Measurements from ENCODE around the gene EZH2. TPM values are rescaled to one million over a fixed set of nuclear protein-coding genes. Genes with fewer than 3 reads are reported as not detected.

Gene EZH2
- total RNA-seq, 1 donor from 2014 or later, result 37.5 TPM

DNA sequence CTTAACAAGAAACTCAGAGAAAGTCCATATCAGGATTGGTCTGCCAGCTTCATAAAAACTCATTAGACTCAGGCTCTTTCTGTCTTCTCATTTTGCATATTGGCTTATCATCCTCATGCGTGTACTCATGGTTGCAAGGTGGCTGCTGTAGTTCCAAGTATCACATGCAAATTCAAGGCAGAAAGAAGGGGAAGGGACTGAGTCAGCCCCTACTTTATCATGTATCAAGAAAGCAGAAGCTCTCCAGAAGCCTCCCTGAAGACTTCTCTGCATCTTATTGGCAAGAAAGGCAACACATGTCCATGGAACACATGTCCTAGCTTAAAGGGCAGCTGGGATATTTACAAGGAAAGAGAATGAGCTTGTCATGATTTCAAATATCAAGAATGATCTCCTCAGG lies 19.4 kb upstream of the EZH2 start:
- TF ChIP-seq, protein P1, sequence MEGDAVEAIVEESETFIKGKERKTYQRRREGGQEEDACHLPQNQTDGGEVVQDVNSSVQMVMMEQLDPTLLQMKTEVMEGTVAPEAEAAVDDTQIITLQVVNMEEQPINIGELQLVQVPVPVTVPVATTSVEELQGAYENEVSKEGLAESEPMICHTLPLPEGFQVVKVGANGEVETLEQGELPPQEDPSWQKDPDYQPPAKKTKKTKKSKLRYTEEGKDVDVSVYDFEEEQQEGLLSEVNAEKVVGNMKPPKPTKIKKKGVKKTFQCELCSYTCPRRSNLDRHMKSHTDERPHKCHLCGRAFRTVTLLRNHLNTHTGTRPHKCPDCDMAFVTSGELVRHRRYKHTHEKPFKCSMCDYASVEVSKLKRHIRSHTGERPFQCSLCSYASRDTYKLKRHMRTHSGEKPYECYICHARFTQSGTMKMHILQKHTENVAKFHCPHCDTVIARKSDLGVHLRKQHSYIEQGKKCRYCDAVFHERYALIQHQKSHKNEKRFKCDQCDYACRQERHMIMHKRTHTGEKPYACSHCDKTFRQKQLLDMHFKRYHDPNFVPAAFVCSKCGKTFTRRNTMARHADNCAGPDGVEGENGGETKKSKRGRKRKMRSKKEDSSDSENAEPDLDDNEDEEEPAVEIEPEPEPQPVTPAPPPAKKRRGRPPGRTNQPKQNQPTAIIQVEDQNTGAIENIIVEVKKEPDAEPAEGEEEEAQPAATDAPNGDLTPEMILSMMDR (IDR thresholded peaks at IDR 0.05; ENCODE audit: unreplicated experiment), result no peak
- DNase-seq (ENCODE audit: low spot score), result no peak
- Mint-ChIP-seq H3K36me3 (ENCODE audit: low read depth, unreplicated experiment) (no peaks in the 10 kb centered on the region), H3K27ac (ENCODE audit: unreplicated experiment) (no peak overlapping the region), H3K27me3 (ENCODE audit: unreplicated experiment) (peaks cover 2% of the 10 kb centered on the region), H3K4me1 (ENCODE audit: unreplicated experiment) (no peaks in the 10 kb centered on the region), H3K4me3 (ENCODE audit: unreplicated experiment) (no peak overlapping the region), H3K9me3 (ENCODE audit: unreplicated experiment) (no peaks in the 10 kb centered on the region)

DNA sequence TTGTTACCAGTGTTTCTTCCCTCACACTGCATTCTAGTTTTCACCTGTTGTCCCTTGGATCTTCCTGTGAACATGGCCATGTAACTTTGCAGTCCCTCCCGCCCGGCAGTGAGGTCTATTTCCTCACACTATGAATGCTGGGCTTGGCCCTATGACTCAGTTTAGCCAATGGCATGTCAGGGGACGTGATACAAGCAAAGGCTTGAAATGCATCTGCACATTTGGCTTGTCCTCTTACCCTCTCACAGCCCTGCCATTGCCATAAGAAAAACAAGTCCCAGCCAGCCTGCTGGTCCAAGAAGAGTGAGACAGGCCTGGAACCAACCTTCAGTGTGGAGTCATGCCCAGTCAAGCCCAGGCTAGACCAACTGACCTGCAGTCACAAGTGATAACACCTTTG lies 17.1 kb upstream of the EZH2 start:
- Mint-ChIP-seq H3K27me3 (ENCODE audit: unreplicated experiment) (peaks cover 2% of the 10 kb centered on the region), H3K36me3 (ENCODE audit: low read depth, unreplicated experiment) (no peaks in the 10 kb centered on the region), H3K4me1 (ENCODE audit: unreplicated experiment) (no peaks in the 10 kb centered on the region), H3K4me3 (ENCODE audit: unreplicated experiment) (no peak overlapping the region), H3K9me3 (ENCODE audit: unreplicated experiment) (no peaks in the 10 kb centered on the region), H3K27ac (ENCODE audit: unreplicated experiment) (no peak overlapping the region)
- DNase-seq (ENCODE audit: low spot score), result no peak
- TF ChIP-seq, protein P1 (IDR thresholded peaks at IDR 0.05; ENCODE audit: unreplicated experiment), result no peak

DNA sequence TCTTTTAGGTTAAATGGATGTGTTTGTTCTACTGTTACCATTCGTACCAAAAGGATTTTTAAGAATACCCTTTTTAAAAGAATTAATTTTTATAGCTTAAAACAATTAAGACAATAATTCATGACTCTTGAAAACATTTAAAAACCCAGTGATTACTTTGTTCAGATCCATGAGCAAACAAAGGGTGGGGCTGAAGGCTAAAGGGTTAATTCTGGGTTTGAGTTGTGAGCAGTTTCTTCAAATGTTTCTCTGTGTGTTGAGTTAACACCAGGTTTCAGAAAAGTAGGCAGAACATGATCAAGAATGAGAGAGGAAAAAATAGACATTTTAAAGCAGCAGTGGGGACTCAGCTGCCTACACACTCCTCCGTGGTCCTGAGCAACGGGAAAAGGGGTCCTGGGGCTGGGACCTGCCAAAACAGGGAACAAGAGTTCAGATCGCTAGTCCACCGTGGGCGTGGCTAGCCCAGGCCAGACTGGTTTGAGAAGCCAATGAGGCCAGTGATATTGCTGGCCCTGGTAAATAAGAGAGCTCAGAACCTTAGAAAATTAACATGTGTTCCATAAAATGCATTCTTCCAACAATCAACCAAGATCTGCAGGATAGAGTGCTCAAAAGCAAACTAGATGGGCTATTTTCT lies 14.9 kb upstream of the EZH2 start:
- Mint-ChIP-seq H3K36me3 (ENCODE audit: low read depth, unreplicated experiment) (no peaks in the 10 kb centered on the region), H3K9me3 (ENCODE audit: unreplicated experiment) (no peaks in the 10 kb centered on the region), H3K27me3 (ENCODE audit: unreplicated experiment) (peaks cover 2% of the 10 kb centered on the region), H3K4me3 (ENCODE audit: unreplicated experiment) (no peak overlapping the region), H3K27ac (ENCODE audit: unreplicated experiment) (no peak overlapping the region), H3K4me1 (ENCODE audit: unreplicated experiment) (no peaks in the 10 kb centered on the region)
- TF ChIP-seq, protein P1 (IDR thresholded peaks at IDR 0.05; ENCODE audit: unreplicated experiment), result no peak
- no peak for DNase-seq (ENCODE audit: low spot score)

DNA sequence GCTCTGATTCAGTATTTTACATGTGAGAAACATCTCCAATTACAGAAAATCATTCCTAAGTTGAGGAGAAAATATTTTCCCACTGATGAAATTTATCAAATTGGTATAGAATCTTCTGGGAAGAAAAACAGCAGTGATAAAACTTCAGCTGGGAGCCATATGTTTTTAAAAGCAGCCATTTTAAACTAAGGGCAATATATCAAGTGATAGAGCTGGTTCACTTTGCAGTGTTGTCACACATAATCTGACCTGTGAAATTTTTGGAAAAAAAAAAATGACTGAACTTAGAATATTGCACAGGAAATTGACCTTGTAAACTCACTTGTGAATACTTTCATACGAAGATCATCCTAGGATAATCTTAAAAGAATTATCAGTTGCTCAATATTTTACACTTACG lies 10.5 kb upstream of the EZH2 start:
- no peaks in the 10 kb centered on the region for H3K9me3 Mint-ChIP-seq (ENCODE audit: unreplicated experiment)
- H3K27me3 Mint-ChIP-seq (ENCODE audit: unreplicated experiment), result peaks cover 2% of the 10 kb centered on the region
- TF ChIP-seq, protein P1 (IDR thresholded peaks at IDR 0.05; ENCODE audit: unreplicated experiment), result no peak
- H3K27ac Mint-ChIP-seq (ENCODE audit: unreplicated experiment), result no peak overlapping the region
- H3K4me1 Mint-ChIP-seq (ENCODE audit: unreplicated experiment), result no peaks in the 10 kb centered on the region
- H3K36me3 Mint-ChIP-seq (ENCODE audit: low read depth, unreplicated experiment), result no peaks in the 10 kb centered on the region
- DNase-seq (ENCODE audit: low spot score), result no peak
- no peak overlapping the region for H3K4me3 Mint-ChIP-seq (ENCODE audit: unreplicated experiment)

DNA sequence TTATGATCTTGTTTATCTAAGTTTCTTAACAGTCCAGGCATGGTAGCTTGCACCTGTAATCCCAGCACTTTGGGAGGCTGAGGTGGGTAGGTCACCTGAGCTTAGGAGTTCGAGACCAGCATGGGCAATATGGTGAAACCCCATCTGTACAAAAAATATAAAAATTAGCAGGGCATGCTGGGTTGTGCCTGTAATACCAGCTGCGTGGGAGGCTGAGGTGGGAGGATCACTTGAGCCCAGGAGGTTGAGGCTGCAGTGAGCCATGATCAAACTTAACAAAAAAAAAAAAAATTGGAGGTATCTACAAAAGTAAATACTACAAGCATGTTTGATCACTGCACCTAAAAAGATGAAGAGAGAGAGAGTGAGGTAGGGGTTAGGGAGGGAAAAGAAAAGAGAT lies 9.0 kb upstream of the EZH2 start:
- TF ChIP-seq, protein P1 (IDR thresholded peaks at IDR 0.05; ENCODE audit: unreplicated experiment), result no peak
- peaks cover 4% of the 10 kb centered on the region for H3K27me3 Mint-ChIP-seq (ENCODE audit: unreplicated experiment)
- no peak overlapping the region for H3K27ac Mint-ChIP-seq (ENCODE audit: unreplicated experiment)
- DNase-seq (ENCODE audit: low spot score), result no peak
- H3K9me3 Mint-ChIP-seq (ENCODE audit: unreplicated experiment), result no peaks in the 10 kb centered on the region
- H3K4me3 Mint-ChIP-seq (ENCODE audit: unreplicated experiment), result no peak overlapping the region
- H3K36me3 Mint-ChIP-seq (ENCODE audit: low read depth, unreplicated experiment), result no peaks in the 10 kb centered on the region
- H3K4me1 Mint-ChIP-seq (ENCODE audit: unreplicated experiment), result no peaks in the 10 kb centered on the region
